ENCODE results near the gene KIZ. TPM values are rescaled to one million over a fixed set of nuclear protein-coding genes. Genes with fewer than 3 reads are reported as not detected.

KIZ gene
- total RNA-seq, 1 experiment from 2014 or later = 17.6 TPM

GRCh38 chr20:21272679-21273078, 146.8 kb downstream of the KIZ start:
- BruUV-seq (replicated peaks) = no TSS peak
- Histone ChIP-seq H3K4me1 (ENCODE audit: control insufficient read depth in 1 of 2, insufficient read depth in 2 of 2, low read length in 2 of 2) (no peaks in the 10 kb centered on the region), H4K20me1 (ENCODE audit: insufficient read depth) (no peaks in the 10 kb centered on the region), H3K9me3 (ENCODE audit: control insufficient read depth in 1 of 2, insufficient read depth in 1 of 2, low read depth in 1 of 2, low read length in 2 of 2) (no peaks in the 10 kb centered on the region), H3K9ac (ENCODE audit: low read length) (no peak overlapping the region), H3K4me3 (replicated peaks in 1 of 2; ENCODE audit: low read depth in 1 of 2, low read length in 2 of 2) (no peak overlapping the region), H2AFZ (ENCODE audit: low read depth, low read length, poor library complexity, severe bottlenecking) (no peak overlapping the region), H3K4me2 (ENCODE audit: low read length) (no peak overlapping the region), H3K36me3 (ENCODE audit: control insufficient read depth in 1 of 2, insufficient read depth in 2 of 2, low read length in 2 of 2) (no peaks in the 10 kb centered on the region), H3K79me2 (ENCODE audit: insufficient read depth, low read length) (no peaks in the 10 kb centered on the region), H3K27ac (ENCODE audit: low read depth, low read length) (no peak overlapping the region), H3K27me3 (ENCODE audit: insufficient read depth, low read length) (no peaks in the 10 kb centered on the region), H3K9me2 (ENCODE audit: insufficient read depth) (no peaks in the 10 kb centered on the region)
- CTCF ChIA-PET = no interaction called here
- RAD21 ChIA-PET (ENCODE audit: low non-redundant PET in 1 of 2, low total read pairs in 2 of 2, uncharacterized antibody in 2 of 2, unreplicated experiment in 2 of 2) = no interaction called here
- POLR2A ChIA-PET = no interaction called here
- ATAC-seq (no peak), DNase-seq (ENCODE audit: low read depth, low spot score) (no peak)
- intact Hi-C loops (cut with micrococcal nuclease) = no loop called here
- TF ChIP-seq ELF1 (IDR thresholded peaks at IDR 0.05; ENCODE audit: borderline replicate concordance, low read depth) (no peak), CBX3 (IDR thresholded peaks at IDR 0.05; ENCODE audit: low read depth) (no peak), POLR2A (IDR thresholded peaks at IDR 0.05; ENCODE audit: borderline replicate concordance, extremely low read depth, insufficient read depth, insufficient read length) (no peak), ATF3 (IDR thresholded peaks at IDR 0.05) (no peak), SRF (IDR thresholded peaks at IDR 0.05; ENCODE audit: low read depth) (no peak), TCF7L2 (IDR thresholded peaks at IDR 0.05; ENCODE audit: borderline replicate concordance, extremely low read depth, insufficient read depth, insufficient read length) (no peak), SP1 (IDR thresholded peaks at IDR 0.05; ENCODE audit: low read depth) (no peak), YY1 (IDR thresholded peaks at IDR 0.05; ENCODE audit: extremely low read depth, insufficient replicate concordance, low read depth, low read length) (no peak), EZH2 (IDR thresholded peaks at IDR 0.05) (no peak), CTCF (IDR thresholded peaks at IDR 0.05 in 2 of 3, conservative IDR thresholded peaks at IDR 0.05 in 1 of 3; ENCODE audit: borderline replicate concordance in 1 of 3, insufficient read depth in 1 of 3, low read depth in 2 of 3, low read length in 2 of 3) (no peak)
